Ovary (tissue), 9 donors: Measurements from ENCODE around the gene SHROOM3. TPM values are rescaled to one million over a fixed set of nuclear protein-coding genes. Genes with fewer than 3 reads are reported as not detected.

Experiments
- DNase-seq, 5 donors: peaks; one replicate each; pipeline ENCODE4 v3.0.0-alpha.2; 2019 to 2020
- H3K27ac ChIP-seq, 2 donors: fragments of 200-600 bp; one replicate each; pipeline versions ENCODE4 v1.5.1 to v1.8.0; 2019 to 2022
- H3K27me3 ChIP-seq: fragments of 200-600 bp; one replicate; pipeline ENCODE4 v1.8.0; 2022
- H3K36me3 ChIP-seq: fragments of 200-600 bp; sonication (generic); one replicate; pipeline ENCODE4 v1.5.1; 2019
- H3K4me1 ChIP-seq: one replicate; pipeline ENCODE4 v1.8.1; 2013; ENCODE audit warnings: mild to moderate bottlenecking, moderate library complexity; ENCODE audit not compliant: insufficient read depth
- H3K4me3 ChIP-seq: fragments of 200-600 bp; sonication (generic); one replicate; pipeline ENCODE4 v1.5.1; 2017
- H3K9me3 ChIP-seq, 2 donors: fragments of 200-600 bp in 1 of 2; sonication (generic) in 1 of 2; one replicate each; pipeline versions ENCODE4 v1.5.1 to v1.8.1; 2013 to 2019; ENCODE audit warnings: mild to moderate bottlenecking in 1 of 2, moderate library complexity in 1 of 2
- CTCF ChIP-seq, 3 donors: fragments of 450-650 bp in 2 of 3; fragments of 200-600 bp in 1 of 3; IDR thresholded peaks; one replicate each; pipeline versions ENCODE4 v1.5.1 to v1.8.0; 2016 to 2022; ENCODE audit warnings: antibody characterized with exemption in 3 of 3, mild to moderate bottlenecking in 1 of 3
- EP300 ChIP-seq: sonication (generic); formaldehyde crosslinking; IDR thresholded peaks from one replicate; pipeline ENCODE4 v1.6.1; 2017; ENCODE audit warnings: antibody characterized with exemption
- POLR2A ChIP-seq: fragments of 450-650 bp; IDR thresholded peaks from one replicate; pipeline ENCODE4 v1.6.1; 2017; ENCODE audit warnings: antibody characterized with exemption, mild to moderate bottlenecking, moderate library complexity
- WGBS, 3 donors: extraction: QIAGEN DNeasy Blood & Tissue Kit in 1 of 3; methylation state at CpG; one replicate each; pipeline versions ENCODE4 v1.1.5 to v1.1.7; 2013 to 2017; 5-methylcytosine and 5-hydroxymethylcytosine counted together
- intact Hi-C, 4 donors: fragments of 100-400 bp; cut with DNase I; formaldehyde crosslinking; loops; one replicate each; pipeline versions ENCODE4 v1.11.0 to v1.15.1; 2022 to 2023
- polyA plus RNA-seq, 2 donors: library from polyadenylated mRNA; stranded (reverse); fragments of 200-250 nt in 1 of 2; fragments of 350-450 nt in 1 of 2; fragmentation: Illumina TruSeq in 1 of 2; extraction: RNeasy Lipid Tissue Mini Kit (QIAGEN cat#74804) in 1 of 2; gene quantifications; one replicate each; pipeline ENCODE4 v1.2.3, GENCODE V29; 2013 to 2014
- total RNA-seq, 7 donors: library from RNA; depleted of rRNA in 2 of 7; stranded (reverse); fragments of >200 nt in 2 of 7; fragmentation: NEBNext Ultra II Directional in 3 of 7; extraction: Animal tissue kit (Norgen Biotek cat#: 25700) in 3 of 7; gene quantifications; one replicate each; pipeline versions ENCODE4 v1.1.0 to v1.2.4, GENCODE V29; 2016 to 2023
- donor health status: DM: no; HTN: no; CAD: no; lungs with moderate emphysema.
- donor health status: DM: no; HTN: no; CAD: no.
- donor health status: Bipolar disorder and iron deficiency.
- donor health status: DM: yes; HTN: yes; CAD: no.
- donor health status: DM: no; HTN: no; CAD: no.
- donor health status: DM: yes; HTN: yes; CAD: no.

The SHROOM3 gene
- total and polyA plus RNA-seq, 9 donors, result 0.80 to 70.1 (median 3.8) TPM

- DNase-seq, result peak; percentile 65 to 84 (median 83)
- TF ChIP-seq EP300 (no peak), POLR2A (no peak), CTCF (IDR thresholded peaks at IDR 0.05) (no peak)
- Histone ChIP-seq H3K9me3 (no peaks in the 10 kb centered on the region), H3K36me3 (no peaks in the 10 kb centered on the region), H3K27me3 (no peaks in the 10 kb centered on the region), H3K27ac (peak overlapping the region in 1 of 2 donors; percentile 68), H3K4me1 (peaks cover 9% of the 10 kb centered on the region), H3K4me3 (peak overlapping the region; percentile 0)
- intact Hi-C loops, result no loop called here
- WGBS, 3 donors, result 9 to 23% (median 20%) methylated on average over 37 of the region's 37 CpGs
These were observed 366.7 kb downstream of the SHROOM3 start for GRCh38 chr4:76801621-76802235.

GRCh38 chr4:76802236-76803021 lies 367.4 kb downstream of the SHROOM3 start:
- 26 to 33% (median 31%) methylated on average over 20 of the region's 20 CpGs for WGBS, 3 donors
- intact Hi-C loops, result no loop called here
- no peak for TF ChIP-seq CTCF (IDR thresholded peaks at IDR 0.05)
- DNase-seq, result peak in 3 of 5 donors; percentile 45 to 63 (median 52)
- peaks cover 9% of the 10 kb centered on the region for H3K4me1 ChIP-seq
- H3K9me3 ChIP-seq, result no peaks in the 10 kb centered on the region
- no peaks in the 10 kb centered on the region for H3K27me3 ChIP-seq
- no peaks in the 10 kb centered on the region for H3K36me3 ChIP-seq
- peak overlapping the region; percentile 46 to 68 for H3K27ac ChIP-seq
- peak overlapping the region; percentile 0 for H3K4me3 ChIP-seq

- Histone ChIP-seq H3K27ac (no peak overlapping the region), H3K36me3 (no peaks in the 10 kb centered on the region), H3K4me3 (no peak overlapping the region), H3K27me3 (no peaks in the 10 kb centered on the region), H3K9me3 (no peaks in the 10 kb centered on the region), H3K4me1 (peaks cover 9% of the 10 kb centered on the region)
- no peak for TF ChIP-seq EP300
- no peak for TF ChIP-seq POLR2A
- DNase-seq, result peak in 2 of 5 donors; percentile 35 to 63
- intact Hi-C loops, result no loop called here
- 38 to 39% (median 39%) methylated on average over 5 of the region's 5 CpGs for WGBS, 3 donors
These were observed 368.5 kb downstream of the SHROOM3 start for GRCh38 chr4:76803522-76803921.

- no peak overlapping the region for H3K27ac ChIP-seq
- H3K4me3 ChIP-seq, result no peak overlapping the region
- DNase-seq, result no peak
- 56 to 71% (median 61%) methylated on average over 5 of the region's 5 CpGs for WGBS, 3 donors
- H3K27me3 ChIP-seq, result no peaks in the 10 kb centered on the region
- H3K9me3 ChIP-seq, result no peaks in the 10 kb centered on the region
- H3K4me1 ChIP-seq, result peaks cover 9% of the 10 kb centered on the region
- H3K36me3 ChIP-seq, result no peaks in the 10 kb centered on the region
- TF ChIP-seq POLR2A, result no peak
- no peak for TF ChIP-seq CTCF (IDR thresholded peaks at IDR 0.05)
- TF ChIP-seq EP300, result no peak
- intact Hi-C loops, result no loop called here
These were observed 369.1 kb downstream of the SHROOM3 start for GRCh38 chr4:76804096-76804495.

- no peak overlapping the region for H3K4me3 ChIP-seq
- no peak for DNase-seq
- WGBS, 3 donors, result 11 to 23% (median 13%) methylated on average over 3 of the region's 3 CpGs
- no peaks in the 10 kb centered on the region for H3K9me3 ChIP-seq
- intact Hi-C loops, result no loop called here
- H3K4me1 ChIP-seq, result peaks cover 11% of the 10 kb centered on the region
- TF ChIP-seq CTCF (IDR thresholded peaks at IDR 0.05), result no peak
- TF ChIP-seq EP300, result no peak
- no peak for TF ChIP-seq POLR2A
- no peaks in the 10 kb centered on the region for H3K27me3 ChIP-seq
- H3K36me3 ChIP-seq, result no peaks in the 10 kb centered on the region
- no peak overlapping the region for H3K27ac ChIP-seq
These were observed 371.3 kb downstream of the SHROOM3 start for GRCh38 chr4:76806346-76806745.
